MCF 10A (cell line): Measurements from ENCODE around the gene UBP1. TPM values are rescaled to one million over a fixed set of nuclear protein-coding genes. Genes with fewer than 3 reads are reported as not detected.
"Not testable (repeated sequence)": the region's sequence is repeated elsewhere in the genome, so short reads cannot be mapped to it uniquely, and the experiment has no call there.

Experiments
- BruUV-seq: library from RNA; stranded (reverse); fragments of 400-500 nt; replicated peaks from 2 replicates; lab custom pipeline; 2021; lab: Mats Ljungman, UMichigan
- CTCF ChIA-PET: fragments of 300-600 bp; sonication (Branson Sonifier 250); formaldehyde crosslinking; extraction: SDS; loops from one replicate; lab custom pipeline; 2021; ENCODE audit warnings: antibody characterized with exemption, inconsistent platforms; lab: Yijun Ruan, JAX
- POLR2A ChIA-PET: fragments of 300-600, 350-650 bp; sonication (Branson Sonifier 250); formaldehyde crosslinking; extraction: SDS; loops from one replicate; lab custom pipeline; 2020; ENCODE audit warnings: antibody characterized with exemption, inconsistent platforms; lab: Yijun Ruan, JAX
- DNase-seq: peaks from one replicate; pipeline ENCODE4 v3.0.0-alpha.2; 2018; ENCODE audit not compliant: unreplicated experiment
- H3K27ac Mint-ChIP-seq: one replicate; pipeline ENCODE4 v1.8.0; 2022; ENCODE audit warnings: mild to moderate bottlenecking, low read depth, mixed read lengths; ENCODE audit not compliant: unreplicated experiment
- H3K27me3 Mint-ChIP-seq: one replicate; pipeline ENCODE4 v1.8.0; 2022; ENCODE audit warnings: mixed read lengths; ENCODE audit not compliant: insufficient read depth, unreplicated experiment
- H3K36me3 Mint-ChIP-seq: one replicate; pipeline ENCODE4 v1.8.0; 2022; ENCODE audit warnings: mild to moderate bottlenecking, moderate library complexity, mixed read lengths; ENCODE audit not compliant: insufficient read depth, unreplicated experiment
- H3K4me1 Mint-ChIP-seq: one replicate; pipeline ENCODE4 v1.8.0; 2022; ENCODE audit warnings: mixed read lengths; ENCODE audit not compliant: insufficient read depth, unreplicated experiment
- H3K4me3 Mint-ChIP-seq: one replicate; pipeline ENCODE4 v1.8.0; 2022; ENCODE audit warnings: mild to moderate bottlenecking, moderate library complexity, mixed read lengths; ENCODE audit not compliant: unreplicated experiment
- H3K9me3 Mint-ChIP-seq: one replicate; pipeline ENCODE4 v1.8.0; 2022; ENCODE audit warnings: mixed read lengths; ENCODE audit not compliant: unreplicated experiment
- intact Hi-C: fragments of 100-400 bp; cut with micrococcal nuclease; formaldehyde crosslinking; loops from 2 replicates; pipeline ENCODE4 v1.14.1; 2022
- total RNA-seq: library from RNA; stranded (reverse); gene quantifications from 2 replicates; pipeline ENCODE4 v1.2.3, GENCODE V29; 2022
- TF ChIP-seq, protein P1 (sequence below): fragments of 200-600 bp; IDR thresholded peaks from one replicate; pipeline ENCODE4 v1.8.0; 2022; ENCODE audit warnings: antibody characterized with exemption, mild to moderate bottlenecking; ENCODE audit not compliant: unreplicated experiment

UBP1 gene
- total RNA-seq, 1 experiment from 2014 or later: 72.6 TPM

DNA sequence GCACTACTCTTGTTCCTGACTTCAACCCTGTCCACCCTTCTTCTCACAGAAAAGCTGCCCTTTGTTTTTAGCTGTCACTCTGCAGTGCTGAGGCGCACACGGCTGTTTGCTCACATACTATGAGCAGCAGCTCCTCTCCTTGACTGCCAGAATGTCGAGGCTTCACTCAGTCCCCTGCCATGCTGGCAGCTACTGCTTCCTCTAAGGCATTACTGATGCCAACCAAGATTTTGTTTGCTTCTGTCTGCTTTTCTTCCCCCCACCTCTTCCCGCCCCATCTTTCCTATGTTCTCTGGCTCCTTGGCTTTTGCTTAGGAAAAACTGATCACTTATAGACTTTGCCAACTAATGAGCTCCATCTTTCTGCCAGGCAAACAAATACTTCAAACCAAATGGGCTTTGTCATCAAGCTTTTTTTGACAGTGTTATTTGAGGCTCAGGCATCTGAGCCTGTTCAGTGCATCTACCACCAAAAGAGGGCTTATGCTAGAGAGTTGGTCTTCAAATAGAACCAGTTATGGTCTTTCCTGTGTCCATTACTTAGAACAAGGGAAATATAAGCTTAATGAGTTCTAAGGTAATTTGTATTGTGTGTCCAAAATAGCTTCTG lies 81.9 kb downstream of the UBP1 start:
- ChIA-PET CTCF (interaction anchor here (0.6 to 7.2 kb wide), 5 partner anchors 10 to 349 kb away, joined by 3 to 63 read pairs (median 6); no protein-coding TSS in a partner anchor), POLR2A (interaction anchor here (0.6 to 1.4 kb wide), 2 partner anchors 80 to 241 kb away, joined by 3 to 6 read pairs; no protein-coding TSS in a partner anchor)
- BruUV-seq: no TSS peak
- no peak for DNase-seq
- Mint-ChIP-seq H3K4me1 (peaks cover 22% of the 10 kb centered on the region), H3K4me3 (no peak overlapping the region), H3K9me3 (no peaks in the 10 kb centered on the region), H3K27me3 (no peaks in the 10 kb centered on the region), H3K27ac (no peak overlapping the region), H3K36me3 (peaks cover 5% of the 10 kb centered on the region)
- TF ChIP-seq, protein P1, sequence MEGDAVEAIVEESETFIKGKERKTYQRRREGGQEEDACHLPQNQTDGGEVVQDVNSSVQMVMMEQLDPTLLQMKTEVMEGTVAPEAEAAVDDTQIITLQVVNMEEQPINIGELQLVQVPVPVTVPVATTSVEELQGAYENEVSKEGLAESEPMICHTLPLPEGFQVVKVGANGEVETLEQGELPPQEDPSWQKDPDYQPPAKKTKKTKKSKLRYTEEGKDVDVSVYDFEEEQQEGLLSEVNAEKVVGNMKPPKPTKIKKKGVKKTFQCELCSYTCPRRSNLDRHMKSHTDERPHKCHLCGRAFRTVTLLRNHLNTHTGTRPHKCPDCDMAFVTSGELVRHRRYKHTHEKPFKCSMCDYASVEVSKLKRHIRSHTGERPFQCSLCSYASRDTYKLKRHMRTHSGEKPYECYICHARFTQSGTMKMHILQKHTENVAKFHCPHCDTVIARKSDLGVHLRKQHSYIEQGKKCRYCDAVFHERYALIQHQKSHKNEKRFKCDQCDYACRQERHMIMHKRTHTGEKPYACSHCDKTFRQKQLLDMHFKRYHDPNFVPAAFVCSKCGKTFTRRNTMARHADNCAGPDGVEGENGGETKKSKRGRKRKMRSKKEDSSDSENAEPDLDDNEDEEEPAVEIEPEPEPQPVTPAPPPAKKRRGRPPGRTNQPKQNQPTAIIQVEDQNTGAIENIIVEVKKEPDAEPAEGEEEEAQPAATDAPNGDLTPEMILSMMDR: no peak
- intact Hi-C loops: loop anchor here (5.0 kb wide), 1 partner anchor 81 kb away; the partner anchor contains the start of gene FBXL2

DNA sequence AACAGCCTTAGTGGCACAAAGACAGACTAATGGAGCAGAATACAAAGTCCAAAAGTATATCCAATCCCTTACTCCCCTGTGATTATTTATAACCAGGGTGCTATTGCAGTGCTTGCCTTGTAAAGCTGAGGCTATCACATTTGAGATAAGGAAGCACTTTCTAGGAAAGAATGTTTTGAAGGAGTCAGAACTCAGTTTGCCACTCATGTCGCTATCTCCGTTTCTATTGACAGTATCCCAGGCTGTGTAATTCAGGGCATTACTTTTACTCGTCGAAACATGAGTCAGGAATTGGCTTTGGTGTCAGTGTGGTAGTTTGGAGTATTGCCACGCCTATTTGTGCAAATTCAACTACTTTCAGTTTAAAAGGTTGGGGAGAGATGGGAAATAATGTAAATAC lies 84.6 kb downstream of the UBP1 start:
- no peaks in the 10 kb centered on the region for H3K27me3 Mint-ChIP-seq
- peak; percentile 72 for DNase-seq
- peaks cover 22% of the 10 kb centered on the region for H3K4me1 Mint-ChIP-seq
- ChIA-PET POLR2A (interaction anchor here (0.6 to 1.6 kb wide), 5 partner anchors 9 to 241 kb away, joined by 3 to 6 read pairs (median 3); partner anchors contain the start of gene CRTAP), CTCF (interaction anchor here (1.3 to 7.2 kb wide), 3 partner anchors 17 to 224 kb away, joined by 3 to 63 read pairs (median 16); no protein-coding TSS in a partner anchor)
- H3K36me3 Mint-ChIP-seq: peaks cover 5% of the 10 kb centered on the region
- BruUV-seq: no TSS peak
- intact Hi-C loops: loop anchor here (5.0 kb wide), 1 partner anchor 78 kb away; the partner anchor contains the start of gene FBXL2
- no peaks in the 10 kb centered on the region for H3K9me3 Mint-ChIP-seq
- TF ChIP-seq, protein P1: no peak
- H3K27ac Mint-ChIP-seq: peak overlapping the region; percentile 39
- peak overlapping the region; percentile 53 for H3K4me3 Mint-ChIP-seq

- no peak overlapping the region for H3K27ac Mint-ChIP-seq
- peaks cover 7% of the 10 kb centered on the region for H3K36me3 Mint-ChIP-seq
- no TSS peak for BruUV-seq
- no peak for DNase-seq
- H3K4me1 Mint-ChIP-seq: no peaks in the 10 kb centered on the region
- no peak overlapping the region for H3K4me3 Mint-ChIP-seq
- intact Hi-C loops: no loop called here
- TF ChIP-seq, protein P1: no peak
- H3K27me3 Mint-ChIP-seq: no peaks in the 10 kb centered on the region
- CTCF ChIA-PET: no interaction called here
- POLR2A ChIA-PET: interaction anchor here (1.5 kb wide), 1 partner anchor 40 kb away, joined by 4 read pairs; no protein-coding TSS in a partner anchor
- H3K9me3 Mint-ChIP-seq: peaks cover 6% of the 10 kb centered on the region
These were observed 100.4 kb downstream of the UBP1 start for GRCh38 chr3:33339758-33340157.

DNA sequence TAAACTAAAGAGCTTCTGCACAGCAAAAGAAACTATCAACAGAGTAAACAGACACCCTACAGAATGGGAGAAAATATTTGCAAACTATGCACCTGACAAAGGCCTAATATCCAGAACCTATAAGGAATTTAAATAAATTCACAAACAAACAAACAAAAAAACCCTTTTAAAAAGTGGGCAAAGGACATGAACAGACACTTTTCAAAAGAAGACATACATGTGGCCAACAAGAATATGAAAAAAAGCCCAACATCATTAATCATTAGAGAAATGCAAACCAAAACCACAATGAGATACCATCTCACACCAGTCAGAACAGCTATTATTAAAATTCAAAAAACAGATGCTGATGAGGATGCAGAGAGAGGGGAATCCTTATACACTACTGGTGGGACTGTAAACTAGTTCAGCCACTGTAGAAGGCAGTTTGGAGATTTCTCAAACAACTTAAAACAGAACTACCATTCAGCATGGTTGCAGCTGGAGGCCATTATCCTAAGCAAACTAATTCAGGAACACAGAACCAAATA lies 101.2 kb downstream of the UBP1 start:
- DNase-seq, intact Hi-C loops, H3K4me3 Mint-ChIP-seq, H3K4me1 Mint-ChIP-seq, H3K27ac Mint-ChIP-seq, BruUV-seq, H3K36me3 Mint-ChIP-seq, H3K27me3 Mint-ChIP-seq: not testable (repeated sequence)
- ChIA-PET CTCF (interaction anchor here (1.1 kb wide), 1 partner anchor 34 kb away, joined by 3 read pairs; no protein-coding TSS in a partner anchor), POLR2A (interaction anchor here (0.6 kb wide), 1 partner anchor 191 kb away, joined by 3 read pairs; no protein-coding TSS in a partner anchor)
- H3K9me3 Mint-ChIP-seq: peaks cover 14% of the 10 kb centered on the region

Other genes starting within 250 kb of the UBP1 start
- gene SUSD5, start 221.6 kb downstream of the UBP1 start, total RNA-seq: 3.4 and 3.8 TPM in 2 replicates
- gene FBXL2, start 163.0 kb downstream of the UBP1 start, total RNA-seq: 9.6 and 9.8 TPM in 2 replicates